GM18867 (cell line): ENCODE results near the gene EPHA6.
"Not testable (repeated sequence)": the region's sequence is repeated elsewhere in the genome, so short reads cannot be mapped to it uniquely, and the experiment has no call there.

ENCODE experiments used
- ATAC-seq: cut with Tn5 transposase; IDR thresholded peaks from one replicate; pipeline ENCODE4 v1.9.1; 2021; ENCODE audit warnings: mild to moderate bottlenecking, moderate library complexity; ENCODE audit not compliant: unreplicated experiment

Gene EPHA6

GRCh38 chr3:96900566-96900965, 86.2 kb downstream of the EPHA6 start:
- no peak for ATAC-seq

GRCh38 chr3:96915445-96915844, 101.1 kb downstream of the EPHA6 start:
- ATAC-seq, result no peak

- ATAC-seq, result no peak
Observed at GRCh38 chr3:96931119-96931862, 116.9 kb downstream of the EPHA6 start.

GRCh38 chr3:96942131-96942530, 127.7 kb downstream of the EPHA6 start:
- not testable (repeated sequence) for ATAC-seq

- no peak for ATAC-seq
Observed at GRCh38 chr3:96958856-96959255, 144.5 kb downstream of the EPHA6 start.

GRCh38 chr3:96959474-96959873, 145.1 kb downstream of the EPHA6 start:
- ATAC-seq, result no peak

GRCh38 chr3:96959901-96960641, 145.7 kb downstream of the EPHA6 start:
- ATAC-seq, result no peak

GRCh38 chr3:96960661-96961330, 146.4 kb downstream of the EPHA6 start:
- ATAC-seq, result no peak

GRCh38 chr3:96961576-96961975, 147.2 kb downstream of the EPHA6 start:
- ATAC-seq, result no peak

- ATAC-seq, result no peak
Observed at GRCh38 chr3:96966181-96966929, 152.0 kb downstream of the EPHA6 start.

- no peak for ATAC-seq
Observed at GRCh38 chr3:96970211-96970610, 155.8 kb downstream of the EPHA6 start.

- no peak for ATAC-seq
Observed at GRCh38 chr3:96977671-96978070, 163.3 kb downstream of the EPHA6 start.

- ATAC-seq, result not testable (repeated sequence)
Observed at GRCh38 chr3:96983716-96984115, 169.3 kb downstream of the EPHA6 start.

- no peak for ATAC-seq
Observed at GRCh38 chr3:96986241-96986640, 171.8 kb downstream of the EPHA6 start.

GRCh38 chr3:96991231-96991630, 176.8 kb downstream of the EPHA6 start:
- no peak for ATAC-seq

- no peak for ATAC-seq
Observed at GRCh38 chr3:96991800-96992365, 177.5 kb downstream of the EPHA6 start.

GRCh38 chr3:96994988-96995387, 180.6 kb downstream of the EPHA6 start:
- no peak for ATAC-seq

GRCh38 chr3:96996009-96996408, 181.6 kb downstream of the EPHA6 start:
- ATAC-seq, result no peak

GRCh38 chr3:97001611-97002010, 187.2 kb downstream of the EPHA6 start:
- ATAC-seq, result no peak

GRCh38 chr3:97009427-97010019, 195.1 kb downstream of the EPHA6 start:
- no peak for ATAC-seq
